HuH-7.5 (cell line): ENCODE measurements around the gene NPHP4.

Experiments
- DNase-seq: peaks from one replicate; pipeline ENCODE4 v3.0.0; 2011; ENCODE audit warnings: low spot score

NPHP4 gene

GRCh38 chr1:5971471-5972197 is 20.6 kb downstream of the NPHP4 start:
- no peak for DNase-seq

GRCh38 chr1:5970610-5971273 is 21.5 kb downstream of the NPHP4 start:
- DNase-seq = no peak

GRCh38 chr1:5969168-5969567 is 23.1 kb downstream of the NPHP4 start:
- DNase-seq = no peak

- no peak for DNase-seq
Observed at GRCh38 chr1:5968161-5968736, 24.0 kb downstream of the NPHP4 start.

- no peak for DNase-seq
Observed at GRCh38 chr1:5967351-5968160, 24.7 kb downstream of the NPHP4 start.

GRCh38 chr1:5966543-5967205 is 25.6 kb downstream of the NPHP4 start:
- DNase-seq = no peak

GRCh38 chr1:5965586-5966131 is 26.6 kb downstream of the NPHP4 start:
- no peak for DNase-seq

- DNase-seq = no peak
Observed at GRCh38 chr1:5962265-5963105, 29.7 kb downstream of the NPHP4 start.

GRCh38 chr1:5961601-5962000 is 30.6 kb downstream of the NPHP4 start:
- DNase-seq = no peak

- no peak for DNase-seq
Observed at GRCh38 chr1:5960336-5960735, 31.9 kb downstream of the NPHP4 start.

GRCh38 chr1:5959667-5960230 is 32.5 kb downstream of the NPHP4 start:
- DNase-seq = no peak

GRCh38 chr1:5959087-5959486 is 33.1 kb downstream of the NPHP4 start:
- DNase-seq = no peak

GRCh38 chr1:5956022-5956830 is 36.0 kb downstream of the NPHP4 start:
- no peak for DNase-seq

GRCh38 chr1:5955479-5955977 is 36.7 kb downstream of the NPHP4 start:
- DNase-seq = no peak

GRCh38 chr1:5954964-5955363 is 37.3 kb downstream of the NPHP4 start:
- DNase-seq = no peak

GRCh38 chr1:5953386-5953785 is 38.8 kb downstream of the NPHP4 start:
- DNase-seq = no peak

- no peak for DNase-seq
Observed at GRCh38 chr1:5951846-5952410, 40.3 kb downstream of the NPHP4 start.

- DNase-seq = no peak
Observed at GRCh38 chr1:5950994-5951785, 41.0 kb downstream of the NPHP4 start.
